GM19452 (cell line): ENCODE data around the gene NR2C2.

Experiments used
- ATAC-seq: cut with Tn5 transposase; IDR thresholded peaks from one replicate; pipeline ENCODE4 v1.9.1; 2021; ENCODE audit not compliant: unreplicated experiment

NR2C2 gene

DNA sequence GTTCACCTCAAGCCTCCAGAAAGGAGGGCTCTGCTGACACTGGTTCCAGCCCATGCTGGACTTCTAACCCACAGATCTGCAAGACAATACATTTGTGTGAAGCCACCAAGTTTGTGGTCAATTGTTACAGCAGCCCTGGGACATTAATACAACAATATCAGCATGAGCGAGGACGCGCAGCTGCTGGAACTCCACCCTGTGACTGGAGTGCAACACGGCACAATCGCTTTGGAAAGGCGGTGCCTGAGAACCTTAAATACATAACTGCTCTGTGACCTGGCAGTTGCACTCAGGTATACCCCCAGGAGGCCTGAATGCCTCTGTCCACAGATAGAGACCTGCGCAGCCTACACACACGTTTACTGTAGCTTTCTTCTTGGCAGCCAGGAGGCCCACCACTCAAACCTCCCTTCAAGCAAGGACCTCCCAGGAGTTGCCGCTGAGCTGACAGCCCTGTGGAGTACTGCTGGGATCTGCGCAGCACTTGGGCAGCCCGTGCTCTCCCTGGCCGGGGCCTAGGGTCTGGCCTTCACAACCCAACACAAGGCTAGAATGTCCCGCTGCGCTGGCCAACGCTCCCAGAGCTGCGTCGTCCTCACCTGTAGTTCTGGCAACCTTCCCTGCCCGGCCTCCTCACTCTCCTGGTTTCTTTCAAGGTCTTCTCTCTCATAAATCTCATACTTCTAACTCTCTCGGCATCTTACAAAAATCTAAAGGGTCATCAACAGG, 109.5 kb downstream of the NR2C2 start:
- no peak for ATAC-seq

DNA sequence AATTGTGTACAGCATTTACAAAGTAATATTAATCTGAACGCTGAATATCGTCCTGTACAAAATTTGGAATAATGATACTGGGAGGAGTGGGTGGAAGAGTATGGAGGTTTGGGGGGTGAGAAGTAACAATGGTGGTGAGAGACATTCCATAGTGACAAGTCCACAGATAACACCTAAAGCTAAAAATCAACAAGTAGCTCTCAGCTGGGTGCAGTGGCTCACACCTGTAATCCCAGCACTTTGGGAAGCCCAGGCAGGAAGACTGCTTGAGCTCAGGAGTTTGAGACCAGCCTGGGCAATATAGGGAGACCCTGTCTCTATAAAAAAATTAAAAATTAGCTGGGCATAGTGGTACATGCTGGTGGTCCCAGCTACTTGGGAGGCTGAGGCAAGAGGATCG, 112.6 kb downstream of the NR2C2 start:
- ATAC-seq = no peak

DNA sequence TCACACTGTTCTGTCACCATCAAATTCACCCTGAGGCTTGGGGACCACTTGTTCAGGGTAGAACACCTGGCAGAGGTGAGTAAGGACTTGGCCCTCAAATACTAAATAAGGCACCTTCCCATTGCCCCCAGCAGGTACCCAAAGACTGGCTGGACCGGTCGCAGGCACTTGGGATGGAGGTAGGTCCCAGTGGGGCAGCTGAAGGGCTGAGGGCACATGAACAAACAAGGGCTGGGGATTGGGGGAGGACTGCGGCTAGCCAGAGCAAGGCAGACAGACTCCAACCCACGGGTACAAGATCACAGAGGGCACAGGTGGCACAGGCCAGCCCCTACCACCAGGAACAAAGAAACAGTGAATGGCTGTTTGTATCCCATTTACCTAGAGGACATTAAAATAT, 115.9 kb downstream of the NR2C2 start:
- ATAC-seq = no peak

- ATAC-seq = no peak
These were observed 116.4 kb downstream of the NR2C2 start for GRCh38 chr3:15063656-15064286.

DNA sequence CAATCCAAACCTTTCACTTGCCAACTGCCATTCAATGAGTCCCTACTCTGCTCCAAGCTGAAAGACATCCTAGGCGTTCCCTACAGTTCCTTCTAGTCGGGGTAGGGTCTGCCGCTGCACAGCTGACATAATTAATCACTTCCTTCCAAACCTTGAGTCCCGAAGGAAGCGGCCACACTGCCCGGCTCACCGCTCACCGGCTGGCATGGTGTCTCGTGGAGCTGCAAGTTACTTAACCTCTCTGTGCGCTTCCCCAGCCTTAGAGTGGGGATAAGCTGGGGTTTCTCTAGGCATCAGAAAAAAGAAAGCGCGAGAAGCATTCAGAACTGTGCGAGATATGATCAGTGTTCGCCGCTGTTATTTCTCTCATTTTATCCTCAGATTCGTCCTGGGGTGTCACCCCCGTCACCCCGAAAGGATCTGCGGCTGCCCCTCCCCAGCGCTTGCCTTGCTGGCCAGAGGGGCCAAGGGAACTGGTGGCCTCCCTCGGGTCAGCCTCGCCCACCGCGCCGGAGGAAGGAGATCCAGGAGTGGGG, 117.0 kb downstream of the NR2C2 start:
- ATAC-seq = peak; percentile 11

- peak; percentile 98 for ATAC-seq
These were observed 117.6 kb downstream of the NR2C2 start, which contains the start of gene MRPS25 for GRCh38 chr3:15064835-15065549. MRPS25 (minus strand) TSS chr3:15065315; CDS start chr3:15065194, 121 bp downstream.

GRCh38 chr3:15065550-15066007, 118.2 kb downstream of the NR2C2 start:
- ATAC-seq = no peak

DNA sequence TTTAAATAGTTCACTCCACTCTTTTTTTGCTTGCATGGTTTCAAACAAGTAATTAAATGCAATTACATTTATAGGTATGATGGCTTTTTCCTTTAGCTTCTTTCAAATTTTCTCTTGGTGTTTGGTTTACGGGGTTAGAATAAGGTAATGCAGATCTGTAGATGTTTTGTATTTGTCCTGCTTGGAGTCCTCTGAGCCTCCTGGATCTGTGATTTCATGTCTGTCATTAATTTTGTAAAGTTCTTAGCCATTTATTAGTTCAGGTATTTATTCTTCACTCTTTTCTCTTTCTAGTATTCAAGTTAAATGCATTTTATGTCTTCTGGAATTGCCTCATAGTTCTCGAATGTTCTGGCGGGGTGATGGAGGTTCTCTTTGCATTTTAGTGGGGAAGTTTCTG, 119.1 kb downstream of the NR2C2 start:
- ATAC-seq = no peak

GRCh38 chr3:15069441-15069840, 122.1 kb downstream of the NR2C2 start:
- no peak for ATAC-seq

DNA sequence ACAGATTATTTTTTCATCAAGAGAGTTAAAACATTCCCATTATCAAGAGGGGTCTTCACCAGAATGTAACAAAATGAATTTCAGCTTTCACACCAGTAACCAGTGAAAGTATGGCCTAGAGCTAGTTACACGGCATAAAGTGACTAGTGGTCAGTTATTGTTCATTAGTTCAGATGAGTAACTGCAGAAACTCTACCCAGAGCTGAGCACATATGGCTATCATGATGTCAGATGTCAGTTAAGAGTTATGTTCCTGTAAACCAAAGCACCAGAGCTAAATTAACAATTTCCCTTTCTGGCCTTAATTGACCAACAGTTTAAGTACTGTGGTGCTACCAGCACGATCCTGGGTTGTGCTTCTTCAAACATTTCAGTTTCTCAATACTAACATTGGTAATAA, 124.3 kb downstream of the NR2C2 start:
- ATAC-seq = no peak

GRCh38 chr3:15074500-15074899, 127.1 kb downstream of the NR2C2 start:
- ATAC-seq = no peak

DNA sequence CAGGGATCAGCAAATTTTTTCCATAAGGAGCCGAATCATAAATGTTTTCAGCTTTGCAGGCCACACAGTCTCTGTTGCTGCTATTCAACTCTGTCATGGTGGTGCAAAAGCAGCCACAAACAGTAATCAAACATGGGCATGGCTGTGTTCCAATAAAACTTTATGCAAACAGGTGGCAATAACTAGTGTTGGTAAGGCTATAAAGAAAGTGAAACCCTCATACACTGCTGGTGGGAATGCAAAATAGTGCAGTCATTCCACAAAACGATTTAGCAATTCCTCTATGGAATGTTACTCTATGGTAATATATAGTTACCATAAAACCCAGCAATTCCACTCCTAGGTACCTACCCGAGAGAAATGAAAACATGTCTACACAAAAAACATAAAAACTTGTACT, 131.7 kb downstream of the NR2C2 start:
- ATAC-seq = no peak

DNA sequence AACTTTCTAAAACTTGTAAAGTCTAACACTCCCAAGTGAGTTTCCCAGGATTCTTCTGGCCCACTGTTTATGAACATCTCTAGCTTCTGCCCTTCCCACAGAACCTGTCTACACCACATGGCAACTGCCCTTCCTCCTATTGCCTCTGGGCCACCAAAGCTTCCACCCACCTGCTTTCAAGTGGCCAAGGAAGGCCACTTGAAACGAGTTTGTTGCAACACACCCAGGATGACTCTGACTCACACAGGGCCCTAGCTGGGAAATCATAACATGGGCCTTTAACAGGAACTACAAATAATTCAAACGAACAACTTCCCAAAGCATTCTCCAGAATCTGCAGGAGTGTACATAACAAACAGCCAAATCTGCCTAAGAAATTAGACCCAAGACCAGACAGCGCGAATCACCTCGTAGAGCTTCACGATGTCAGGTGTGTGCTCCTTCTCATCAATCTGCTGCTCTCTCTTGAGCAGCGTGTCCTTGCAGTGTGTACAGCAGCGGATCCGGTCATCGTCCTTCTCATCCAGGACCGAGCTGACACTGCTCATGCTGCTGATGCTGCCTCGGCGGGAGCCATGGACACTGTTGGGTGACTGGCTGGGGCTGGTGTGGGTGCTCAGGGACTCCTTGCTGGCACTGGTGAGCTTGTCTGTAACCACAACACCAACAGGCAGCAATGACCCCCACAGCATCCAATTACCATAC, 134.7 kb downstream of the NR2C2 start:
- no peak for ATAC-seq

- no peak for ATAC-seq
These were observed 135.9 kb downstream of the NR2C2 start for GRCh38 chr3:15083252-15083651.

GRCh38 chr3:15086263-15086662, 138.9 kb downstream of the NR2C2 start:
- ATAC-seq = no peak

DNA sequence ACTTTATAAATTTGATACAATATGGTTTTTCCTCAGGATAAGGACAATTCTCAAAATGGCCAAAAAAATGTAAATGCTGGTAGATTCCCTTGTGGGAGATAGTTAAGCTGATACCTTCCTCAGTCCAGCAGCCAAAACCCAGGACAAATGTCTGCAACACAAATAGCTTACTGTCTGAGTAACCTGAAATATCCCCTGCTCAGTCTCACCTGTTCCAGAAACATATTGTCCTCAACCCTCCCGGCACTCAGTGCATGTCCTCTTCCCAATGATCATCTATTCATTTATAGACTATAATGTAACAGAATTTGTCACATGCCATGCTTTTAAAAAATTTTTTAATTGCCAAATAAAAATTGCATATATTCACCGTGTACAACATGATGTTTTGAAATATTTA, 139.3 kb downstream of the NR2C2 start:
- ATAC-seq = no peak

DNA sequence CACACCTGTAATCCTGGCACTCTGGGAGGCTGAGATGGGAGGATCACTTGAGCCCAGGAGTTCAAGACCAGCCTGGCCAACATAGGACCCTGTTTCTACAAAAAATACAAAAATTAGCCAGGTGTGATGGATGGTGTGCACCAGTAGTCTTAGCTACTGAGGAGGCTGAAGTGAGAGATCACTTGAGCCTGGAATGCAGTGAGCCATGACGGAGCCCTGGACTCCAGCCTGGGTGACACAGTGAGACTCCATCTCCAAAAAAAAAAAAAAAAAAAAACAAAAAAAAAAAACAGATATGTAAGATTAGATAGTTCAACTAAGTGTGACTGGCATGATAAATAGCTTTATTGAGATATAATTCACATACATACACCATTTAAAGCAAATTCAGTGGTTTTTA, 141.8 kb downstream of the NR2C2 start:
- ATAC-seq = no peak

DNA sequence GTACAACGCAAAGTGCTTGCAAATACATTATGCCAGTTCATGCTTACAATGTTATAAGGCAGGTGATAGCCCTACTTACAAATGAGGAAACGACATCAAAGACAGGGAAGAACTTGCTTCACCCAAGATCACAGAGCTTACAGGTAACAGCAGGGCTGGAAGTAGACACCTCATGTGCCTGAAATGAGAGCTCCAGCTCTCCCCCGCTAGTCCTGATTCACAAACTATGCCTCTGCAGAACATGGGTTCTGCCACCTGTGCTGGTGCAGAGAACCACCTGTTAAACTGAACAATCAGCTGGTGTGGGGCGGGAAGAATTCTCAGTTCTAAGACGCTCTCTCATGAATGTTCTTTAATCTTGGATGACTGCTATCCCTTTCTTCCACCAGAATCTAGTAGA, 144.2 kb downstream of the NR2C2 start:
- no peak for ATAC-seq

DNA sequence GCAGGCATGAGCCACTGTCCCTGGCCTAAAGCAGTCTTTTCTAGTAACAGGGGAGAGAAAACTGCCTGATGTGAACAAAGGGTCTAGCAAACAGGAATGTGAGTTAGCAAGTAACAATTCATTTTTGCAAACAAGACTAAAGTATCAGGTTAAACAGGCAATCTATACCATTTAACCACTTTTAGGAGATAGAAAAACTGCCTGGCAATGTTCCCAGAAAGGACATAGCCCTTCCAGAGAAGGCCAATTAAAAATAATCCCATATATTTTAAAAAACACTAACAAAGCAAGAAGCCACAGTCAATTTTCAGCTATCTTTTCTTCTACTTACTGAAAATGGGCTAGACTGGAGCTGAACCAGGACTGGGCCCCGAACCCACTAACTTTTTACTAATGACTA, 145.3 kb downstream of the NR2C2 start:
- no peak for ATAC-seq

GRCh38 chr3:15094187-15094875, 146.9 kb downstream of the NR2C2 start:
- no peak for ATAC-seq

- no peak for ATAC-seq
These were observed 148.7 kb downstream of the NR2C2 start for GRCh38 chr3:15096046-15096445.
